ENCODE data around the gene EML4. TPM values are rescaled to one million over a fixed set of nuclear protein-coding genes. Genes with fewer than 3 reads are reported as not detected.

EML4 gene
- polyA plus RNA-seq, 3 donors, result 5.3 to 16.5 (median 9.6) TPM

DNA sequence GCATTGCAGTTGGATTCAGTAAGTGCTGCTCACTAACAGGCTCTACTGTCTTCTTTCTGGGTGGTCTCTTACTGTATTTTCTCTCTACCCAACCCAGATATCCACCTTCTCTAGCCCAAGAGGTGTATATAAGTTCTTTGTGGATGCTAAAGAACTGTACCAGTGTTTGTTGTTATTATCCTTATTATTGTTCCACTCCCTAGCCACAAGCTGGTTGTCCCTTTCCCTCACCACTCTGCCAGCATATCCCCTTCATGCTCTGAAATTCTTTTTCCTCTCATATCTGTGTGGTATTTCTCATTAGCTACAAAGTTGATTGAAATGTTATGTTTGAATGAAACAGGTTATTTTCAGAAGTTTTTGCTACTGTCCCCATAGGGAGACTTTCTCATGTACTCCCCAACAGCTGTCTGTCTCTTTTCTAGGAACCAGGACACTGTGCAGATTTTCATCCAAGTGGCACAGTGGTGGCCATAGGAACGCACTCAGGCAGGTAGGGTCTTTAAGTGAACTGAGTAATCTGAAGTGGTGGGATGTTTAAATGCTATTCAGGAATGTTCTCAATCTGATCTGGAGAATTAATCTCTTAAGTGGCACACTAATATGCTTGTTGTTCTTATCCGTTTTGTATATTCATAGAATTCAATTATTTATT is 135.0 kb downstream of the EML4 start:
- 95 to 100% (median 97%) methylated on average over 2 of the region's 2 CpGs for WGBS, 3 donors

GRCh38 chr2:42307180-42307579 is 138.0 kb downstream of the EML4 start:
- no peak overlapping the region for H3K27ac ChIP-seq (ENCODE audit: low read depth, low read length)

More for the DNA sequence above, 135.0 kb downstream of the EML4 start:
- H3K27ac ChIP-seq (ENCODE audit: low read depth, low read length), result no peak overlapping the region

- H3K27ac ChIP-seq (ENCODE audit: low read depth, low read length), result no peak overlapping the region
- WGBS, 3 donors, result 98 to 100% (median 100%) methylated on average over 2 of the region's 2 CpGs
Measured at GRCh38 chr2:42309366-42309765, 140.2 kb downstream of the EML4 start.

- WGBS, 3 donors, result 94 to 95% (median 94%) methylated on average over 1 of the region's 1 CpG
Measured at GRCh38 chr2:42310007-42310515, 140.9 kb downstream of the EML4 start.

DNA sequence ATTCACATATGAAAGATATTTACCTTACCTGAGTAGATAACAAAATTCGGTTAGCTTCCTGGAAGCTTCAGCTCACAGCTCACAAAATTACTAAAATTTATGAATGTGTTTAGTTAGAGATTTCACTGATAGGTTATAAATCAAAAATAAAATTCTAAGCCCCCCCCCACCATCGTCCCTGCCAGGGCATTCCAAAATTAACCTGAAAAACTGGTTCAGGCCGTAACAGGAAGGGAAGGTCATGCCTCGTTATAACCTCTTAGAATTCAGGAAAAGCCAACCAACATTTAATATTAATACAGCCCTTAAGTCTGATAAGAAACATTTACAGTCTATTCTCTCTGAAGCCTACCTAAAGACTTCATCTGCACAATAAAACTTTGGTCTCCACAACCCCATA is 143.0 kb downstream of the EML4 start:
- WGBS, 3 donors, result 34 to 88% (median 82%) methylated on average over 4 of the region's 4 CpGs
- H3K27ac ChIP-seq (ENCODE audit: low read depth, low read length), result no peak overlapping the region

More at GRCh38 chr2:42310007-42310515, 140.9 kb downstream of the EML4 start:
- H3K27ac ChIP-seq (ENCODE audit: low read depth, low read length), result no peak overlapping the region

- 81 to 96% (median 85%) methylated on average over 3 of the region's 3 CpGs for WGBS, 3 donors
Measured at GRCh38 chr2:42314892-42315468, 145.8 kb downstream of the EML4 start.

DNA sequence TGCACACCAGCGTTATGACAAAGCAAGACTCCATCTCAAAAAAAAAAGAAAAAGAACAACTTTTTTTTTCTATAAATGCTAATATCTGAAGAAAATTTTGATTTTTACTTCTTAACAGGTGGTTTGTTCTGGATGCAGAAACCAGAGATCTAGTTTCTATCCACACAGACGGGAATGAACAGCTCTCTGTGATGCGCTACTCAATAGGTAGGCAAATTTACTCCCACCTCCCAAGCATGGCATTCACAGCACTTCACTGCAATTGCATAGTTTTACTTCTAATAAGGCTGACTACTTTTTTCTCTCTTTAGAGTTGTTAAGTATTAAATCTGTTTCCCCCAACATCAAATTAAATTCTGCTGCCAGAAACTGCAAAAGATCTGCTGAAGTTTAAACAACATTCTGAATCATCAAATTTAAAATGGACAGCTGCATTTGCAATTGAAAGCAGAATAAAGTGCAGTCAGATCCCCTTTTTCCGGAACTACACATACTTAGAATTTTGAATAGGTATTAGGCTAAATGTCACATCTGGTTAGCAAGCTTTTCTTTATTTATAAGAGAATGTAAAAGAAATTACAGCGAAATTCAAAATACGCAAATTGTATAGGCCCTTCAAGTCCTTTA is 146.8 kb downstream of the EML4 start:
- 93 to 98% (median 94%) methylated on average over 6 of the region's 6 CpGs for WGBS, 3 donors
- H3K27ac ChIP-seq (ENCODE audit: low read depth, low read length), result no peak overlapping the region

More at GRCh38 chr2:42314892-42315468, 145.8 kb downstream of the EML4 start:
- H3K27ac ChIP-seq (ENCODE audit: low read depth, low read length), result no peak overlapping the region

GRCh38 chr2:42316910-42317309 is 147.8 kb downstream of the EML4 start:
- 65 to 96% (median 86%) methylated on average over 3 of the region's 3 CpGs for WGBS, 3 donors
- H3K27ac ChIP-seq (ENCODE audit: low read depth, low read length), result no peak overlapping the region

DNA sequence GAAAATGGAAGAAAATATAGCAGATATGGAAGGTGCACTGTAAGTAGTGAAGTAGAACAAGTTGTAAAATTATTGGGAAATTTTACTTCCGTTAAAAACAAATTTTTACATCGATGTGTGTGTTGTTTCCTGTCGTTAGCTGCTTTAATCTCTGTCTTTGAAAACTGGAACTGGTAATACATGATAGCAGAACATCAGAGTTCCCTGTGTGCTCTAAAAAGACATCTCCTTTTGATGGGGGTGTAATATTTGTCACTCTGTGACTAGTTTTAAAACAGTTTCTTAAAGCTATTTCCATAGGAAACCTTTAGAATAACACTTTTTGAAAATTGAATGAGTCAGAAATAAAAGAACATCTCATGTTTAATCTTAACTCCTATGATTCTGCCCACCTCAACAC is 148.3 kb downstream of the EML4 start:
- no peak overlapping the region for H3K27ac ChIP-seq (ENCODE audit: low read depth, low read length)
- WGBS, 3 donors, result 67 to 90% (median 83%) methylated on average over 3 of the region's 3 CpGs

DNA sequence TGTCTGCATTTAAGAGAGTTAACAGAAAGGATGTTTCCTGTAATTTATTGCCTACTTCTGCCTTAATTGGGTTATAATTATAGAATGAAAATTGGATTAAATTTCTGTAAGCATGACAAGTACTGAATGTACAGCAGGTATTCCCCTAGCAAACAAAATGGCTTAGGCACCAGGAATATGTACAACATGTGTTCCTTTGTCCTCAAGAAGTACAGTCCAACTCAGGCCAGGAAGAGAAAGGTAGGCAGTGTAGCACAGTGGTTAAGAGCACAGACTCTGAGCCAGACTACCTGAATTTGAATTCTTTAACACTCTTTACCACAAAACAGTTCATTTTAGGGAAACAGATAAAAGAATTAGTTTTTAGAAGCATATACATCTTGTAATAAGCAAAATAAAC is 148.8 kb downstream of the EML4 start:
- no peak overlapping the region for H3K27ac ChIP-seq (ENCODE audit: low read depth, low read length)

GRCh38 chr2:42319265-42319664 is 150.1 kb downstream of the EML4 start:
- WGBS, 3 donors, result 91 to 97% (median 96%) methylated on average over 5 of the region's 5 CpGs
- H3K27ac ChIP-seq (ENCODE audit: low read depth, low read length), result no peak overlapping the region

- 74 to 89% (median 86%) methylated on average over 2 of the region's 2 CpGs for WGBS, 3 donors
- H3K27ac ChIP-seq (ENCODE audit: low read depth, low read length), result no peak overlapping the region
Measured at GRCh38 chr2:42321452-42322064, 152.4 kb downstream of the EML4 start.

DNA sequence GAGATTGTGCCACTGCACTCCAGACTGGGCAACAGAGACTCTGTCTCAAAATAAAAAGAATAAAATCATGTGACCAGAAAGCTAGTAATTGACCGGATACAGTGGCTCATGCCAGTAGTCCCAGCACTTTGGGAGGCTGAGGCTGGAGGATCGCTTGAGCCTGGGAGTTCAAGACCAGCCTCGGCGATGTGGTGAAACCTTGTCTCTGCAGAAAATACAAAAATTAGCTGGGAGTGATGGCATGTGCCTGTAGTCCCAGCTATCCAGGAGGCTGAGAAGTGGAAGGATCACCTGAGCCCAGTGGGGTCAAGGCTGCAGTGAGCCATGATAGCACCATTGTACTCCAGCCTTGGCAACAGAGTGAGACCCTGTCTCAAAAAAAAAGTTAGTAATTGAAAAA is 155.1 kb downstream of the EML4 start:
- 96 to 98% (median 98%) methylated on average over 4 of the region's 4 CpGs for WGBS, 3 donors
- H3K27ac ChIP-seq (ENCODE audit: low read depth, low read length), result no peak overlapping the region

- H3K27ac ChIP-seq (ENCODE audit: low read depth, low read length), result no peak overlapping the region
- 70 to 97% (median 76%) methylated on average over 2 of the region's 2 CpGs for WGBS, 3 donors
Measured at GRCh38 chr2:42324949-42325348, 155.8 kb downstream of the EML4 start.

GRCh38 chr2:42325609-42326008 is 156.5 kb downstream of the EML4 start:
- 86 to 95% (median 91%) methylated on average over 1 of the region's 1 CpG for WGBS, 3 donors

DNA sequence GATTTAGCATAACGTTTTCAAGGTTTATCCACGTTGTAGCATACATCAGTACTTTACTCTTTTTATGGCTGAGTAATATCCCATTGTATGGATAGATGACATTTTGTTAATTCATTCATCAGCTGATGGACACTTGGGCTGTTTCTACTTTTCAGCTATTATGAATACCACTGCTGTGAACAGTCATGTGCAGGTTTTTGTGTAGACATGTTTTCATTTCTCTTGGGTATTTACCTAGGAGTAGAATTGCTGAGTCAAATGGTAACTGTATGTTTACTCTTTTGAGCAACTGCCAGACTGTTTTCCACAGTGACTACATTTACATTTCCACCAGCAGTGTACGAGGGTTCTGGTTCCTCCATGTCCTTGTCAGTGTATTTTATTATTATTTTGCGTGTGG is 158.0 kb downstream of the EML4 start:
- 45 to 91% (median 76%) methylated on average over 4 of the region's 4 CpGs for WGBS, 3 donors
- no peak overlapping the region for H3K27ac ChIP-seq (ENCODE audit: low read depth, low read length)

More at GRCh38 chr2:42325609-42326008, 156.5 kb downstream of the EML4 start:
- H3K27ac ChIP-seq (ENCODE audit: low read depth, low read length), result no peak overlapping the region

- WGBS, 3 donors, result 58 to 79% (median 78%) methylated on average over 3 of the region's 3 CpGs
- H3K27ac ChIP-seq (ENCODE audit: low read depth, low read length), result no peak overlapping the region
Measured at GRCh38 chr2:42328148-42328833, 159.1 kb downstream of the EML4 start.

GRCh38 chr2:42328923-42329322 is 159.8 kb downstream of the EML4 start:
- H3K27ac ChIP-seq (ENCODE audit: low read depth, low read length), result no peak overlapping the region
- 89 to 96% (median 93%) methylated on average over 6 of the region's 6 CpGs for WGBS, 3 donors

- 88 to 96% (median 95%) methylated on average over 5 of the region's 5 CpGs for WGBS, 3 donors
- H3K27ac ChIP-seq (ENCODE audit: low read depth, low read length), result no peak overlapping the region
Measured at GRCh38 chr2:42329736-42330135, 160.6 kb downstream of the EML4 start.

All from adipose tissue (tissue), 3 donors.